ENCODE data around the gene KREMEN1. TPM values are rescaled to one million over a fixed set of nuclear protein-coding genes. Genes with fewer than 3 reads are reported as not detected.

The KREMEN1 gene
- polyA plus RNA-seq, 1 donor from 2014 or later, result not detected

- no peaks in the 10 kb centered on the region for H3K4me1 Mint-ChIP-seq
- no peak overlapping the region for H3K4me3 Mint-ChIP-seq
- no peak overlapping the region for H3K27ac Mint-ChIP-seq
- H3K9me3 Mint-ChIP-seq, result peaks cover 0 to 2% (median 0%) of the 10 kb centered on the region in 3 donors
- H3K36me3 Mint-ChIP-seq, result no peaks in the 10 kb centered on the region
- H3K27me3 Mint-ChIP-seq, result no peaks in the 10 kb centered on the region
Observed at GRCh38 chr22:29096736-29097669, 24.2 kb downstream of the KREMEN1 start.

- Mint-ChIP-seq H3K9me3 (peaks cover 0 to 2% (median 0%) of the 10 kb centered on the region in 3 donors), H3K36me3 (no peaks in the 10 kb centered on the region), H3K4me3 (no peak overlapping the region), H3K4me1 (no peaks in the 10 kb centered on the region), H3K27ac (no peak overlapping the region), H3K27me3 (no peaks in the 10 kb centered on the region)
Observed at GRCh38 chr22:29098296-29098695, 25.5 kb downstream of the KREMEN1 start.

- Mint-ChIP-seq H3K27ac (no peak overlapping the region), H3K36me3 (no peaks in the 10 kb centered on the region), H3K4me3 (no peak overlapping the region), H3K9me3 (no peaks in the 10 kb centered on the region), H3K4me1 (no peaks in the 10 kb centered on the region), H3K27me3 (peaks cover 3% of the 10 kb centered on the region)
Observed at GRCh38 chr22:29102300-29102699, 29.5 kb downstream of the KREMEN1 start.

GRCh38 chr22:29103121-29103520 lies 30.3 kb downstream of the KREMEN1 start:
- Mint-ChIP-seq H3K9me3 (no peaks in the 10 kb centered on the region), H3K36me3 (no peaks in the 10 kb centered on the region), H3K27me3 (peaks cover 3% of the 10 kb centered on the region), H3K27ac (no peak overlapping the region), H3K4me3 (no peak overlapping the region), H3K4me1 (no peaks in the 10 kb centered on the region)

GRCh38 chr22:29105468-29105867 lies 32.6 kb downstream of the KREMEN1 start:
- H3K4me1 Mint-ChIP-seq, result no peaks in the 10 kb centered on the region
- H3K9me3 Mint-ChIP-seq, result no peaks in the 10 kb centered on the region
- no peaks in the 10 kb centered on the region for H3K36me3 Mint-ChIP-seq
- H3K27ac Mint-ChIP-seq, result peak overlapping the region in 1 of 3 donors; percentile 47
- H3K27me3 Mint-ChIP-seq, result peaks cover 14% of the 10 kb centered on the region
- H3K4me3 Mint-ChIP-seq, result no peak overlapping the region

GRCh38 chr22:29106839-29107238 lies 34.0 kb downstream of the KREMEN1 start:
- Mint-ChIP-seq H3K4me1 (no peaks in the 10 kb centered on the region), H3K27ac (no peak overlapping the region), H3K9me3 (peaks cover 0 to 2% (median 0%) of the 10 kb centered on the region in 3 donors), H3K36me3 (no peaks in the 10 kb centered on the region), H3K4me3 (no peak overlapping the region), H3K27me3 (peaks cover 15% of the 10 kb centered on the region)

- Mint-ChIP-seq H3K36me3 (no peaks in the 10 kb centered on the region), H3K4me1 (no peaks in the 10 kb centered on the region), H3K4me3 (no peak overlapping the region), H3K9me3 (peaks cover 0 to 2% (median 0%) of the 10 kb centered on the region in 3 donors), H3K27ac (no peak overlapping the region), H3K27me3 (peaks cover 15% of the 10 kb centered on the region)
Observed at GRCh38 chr22:29108137-29108536, 35.3 kb downstream of the KREMEN1 start.

- Mint-ChIP-seq H3K27ac (no peak overlapping the region), H3K27me3 (peaks cover 21% of the 10 kb centered on the region), H3K4me1 (no peaks in the 10 kb centered on the region), H3K9me3 (peaks cover 0 to 2% (median 0%) of the 10 kb centered on the region in 3 donors), H3K36me3 (no peaks in the 10 kb centered on the region), H3K4me3 (no peak overlapping the region)
Observed at GRCh38 chr22:29109822-29110221, 37.0 kb downstream of the KREMEN1 start.

- peaks cover 23% of the 10 kb centered on the region for H3K27me3 Mint-ChIP-seq
- H3K27ac Mint-ChIP-seq, result no peak overlapping the region
- peaks cover 0 to 2% (median 0%) of the 10 kb centered on the region in 3 donors for H3K9me3 Mint-ChIP-seq
- H3K4me3 Mint-ChIP-seq, result no peak overlapping the region
- H3K4me1 Mint-ChIP-seq, result peaks cover 0 to 1% (median 0%) of the 10 kb centered on the region in 3 donors
- no peaks in the 10 kb centered on the region for H3K36me3 Mint-ChIP-seq
Observed at GRCh38 chr22:29110946-29111345, 38.1 kb downstream of the KREMEN1 start.

GRCh38 chr22:29112121-29112520 lies 39.3 kb downstream of the KREMEN1 start:
- no peaks in the 10 kb centered on the region for H3K36me3 Mint-ChIP-seq
- H3K27me3 Mint-ChIP-seq, result peaks cover 33% of the 10 kb centered on the region
- peaks cover 0 to 1% (median 0%) of the 10 kb centered on the region in 3 donors for H3K4me1 Mint-ChIP-seq

GRCh38 chr22:29112681-29113080 lies 39.8 kb downstream of the KREMEN1 start:
- Mint-ChIP-seq H3K27ac (no peak overlapping the region), H3K9me3 (peaks cover 0 to 6% (median 2%) of the 10 kb centered on the region in 3 donors), H3K4me1 (peaks cover 0 to 1% (median 0%) of the 10 kb centered on the region in 3 donors), H3K27me3 (peaks cover 33% of the 10 kb centered on the region), H3K4me3 (no peak overlapping the region), H3K36me3 (no peaks in the 10 kb centered on the region)

More at GRCh38 chr22:29112121-29112520, 39.3 kb downstream of the KREMEN1 start:
- Mint-ChIP-seq H3K27ac (no peak overlapping the region), H3K9me3 (peaks cover 0 to 4% (median 2%) of the 10 kb centered on the region in 3 donors), H3K4me3 (no peak overlapping the region)

GRCh38 chr22:29113319-29113718 lies 40.5 kb downstream of the KREMEN1 start:
- Mint-ChIP-seq H3K4me1 (peaks cover 0 to 1% (median 0%) of the 10 kb centered on the region in 3 donors), H3K9me3 (peaks cover 0 to 12% (median 4%) of the 10 kb centered on the region in 3 donors), H3K27me3 (peaks cover 32% of the 10 kb centered on the region), H3K27ac (no peak overlapping the region), H3K36me3 (no peaks in the 10 kb centered on the region), H3K4me3 (no peak overlapping the region)

GRCh38 chr22:29114392-29114791 lies 41.6 kb downstream of the KREMEN1 start:
- H3K27ac Mint-ChIP-seq, result no peak overlapping the region
- H3K4me1 Mint-ChIP-seq, result peaks cover 0 to 1% (median 0%) of the 10 kb centered on the region in 3 donors
- no peak overlapping the region for H3K4me3 Mint-ChIP-seq
- H3K9me3 Mint-ChIP-seq, result peaks cover 0 to 14% (median 4%) of the 10 kb centered on the region in 3 donors
- H3K36me3 Mint-ChIP-seq, result no peaks in the 10 kb centered on the region
- peaks cover 25% of the 10 kb centered on the region for H3K27me3 Mint-ChIP-seq

GRCh38 chr22:29115682-29116288 lies 43.0 kb downstream of the KREMEN1 start:
- Mint-ChIP-seq H3K4me1 (peaks cover 0 to 1% (median 0%) of the 10 kb centered on the region in 3 donors), H3K27me3 (peaks cover 23% of the 10 kb centered on the region), H3K4me3 (no peak overlapping the region)

GRCh38 chr22:29116397-29117123 lies 43.7 kb downstream of the KREMEN1 start:
- Mint-ChIP-seq H3K4me3 (peak overlapping the region in 1 of 4 donors; percentile 1), H3K36me3 (peaks cover 2% of the 10 kb centered on the region), H3K27me3 (peaks cover 23% of the 10 kb centered on the region), H3K27ac (no peak overlapping the region), H3K4me1 (peaks cover 0 to 1% (median 0%) of the 10 kb centered on the region in 3 donors), H3K9me3 (peaks cover 3 to 18% (median 7%) of the 10 kb centered on the region in 3 donors)

More at GRCh38 chr22:29115682-29116288, 43.0 kb downstream of the KREMEN1 start:
- peaks cover 2% of the 10 kb centered on the region for H3K36me3 Mint-ChIP-seq
- H3K9me3 Mint-ChIP-seq, result peaks cover 3 to 18% (median 7%) of the 10 kb centered on the region in 3 donors
- H3K27ac Mint-ChIP-seq, result no peak overlapping the region
